KMS-11 (cell line): ENCODE measurements around the gene DCAF11.
"Not testable (repeated sequence)": the region's sequence is repeated elsewhere in the genome, so short reads cannot be mapped to it uniquely, and the experiment has no call there.

Source experiments
- H2AFZ ChIP-seq: fragments of 200-600 bp; sonication (generic); 2 replicates; pipeline ENCODE4 v1.6.1; 2016; ENCODE audit warnings: antibody characterized with exemption, mixed run types, low read depth
- H3K27ac ChIP-seq: fragments of 200-600 bp; sonication (generic); 2 replicates; pipeline ENCODE4 v1.6.1; 2016; ENCODE audit warnings: mild to moderate bottlenecking, mixed run types
- H3K27me3 ChIP-seq: fragments of 200-600 bp; sonication (generic); 2 replicates; pipeline ENCODE4 v1.6.1; 2017; ENCODE audit warnings: mild to moderate bottlenecking, low read depth, mixed run types, moderate library complexity; ENCODE audit not compliant: insufficient read depth
- H3K36me3 ChIP-seq: fragments of 200-600 bp; sonication (generic); 2 replicates; pipeline ENCODE4 v1.6.1; 2017; ENCODE audit warnings: mild to moderate bottlenecking, mixed run types; ENCODE audit not compliant: insufficient read depth
- H3K4me1 ChIP-seq: fragments of 200-600 bp; sonication (generic); 2 replicates; pipeline ENCODE4 v1.6.1; 2016; ENCODE audit warnings: mild to moderate bottlenecking, low read depth, mixed run types; ENCODE audit not compliant: poor library complexity, severe bottlenecking
- H3K4me2 ChIP-seq: fragments of 200-600 bp; sonication (generic); 2 replicates; pipeline ENCODE4 v1.7.0; 2016; ENCODE audit warnings: mild to moderate bottlenecking, mixed run types
- H3K4me3 ChIP-seq: fragments of 200-600 bp; sonication (generic); IDR thresholded peaks from 2 replicates; pipeline ENCODE4 v1.6.1; 2017; ENCODE audit warnings: low read depth, low read length, mixed read lengths; ENCODE audit not compliant: insufficient read depth
- H3K79me2 ChIP-seq: fragments of 200-600 bp; sonication (generic); 2 replicates; pipeline ENCODE4 v1.6.1; 2016; ENCODE audit warnings: low read depth, mixed run types; ENCODE audit not compliant: insufficient read depth
- H3K9ac ChIP-seq: fragments of 200-600 bp; sonication (generic); 2 replicates; pipeline ENCODE4 v1.6.1; 2016; ENCODE audit warnings: mild to moderate bottlenecking, mixed run types
- H4K20me1 ChIP-seq: fragments of 200-600 bp; sonication (generic); 2 replicates; pipeline ENCODE4 v1.6.1; 2016; ENCODE audit warnings: mild to moderate bottlenecking, mixed run types; ENCODE audit not compliant: insufficient read depth
- CTCF ChIP-seq: fragments of 200-600 bp; sonication (generic); conservative IDR thresholded peaks from 2 replicates; pipeline ENCODE4 v1.6.1; 2017; ENCODE audit warnings: low read depth, mild to moderate bottlenecking, antibody characterized with exemption, low read length, moderate library complexity, mixed read lengths

The DCAF11 gene

GRCh38 chr14:24102357-24103048, 12.1 kb upstream of the DCAF11 start:
- Histone ChIP-seq H3K4me3 (no peak overlapping the region), H2AFZ (no peak overlapping the region), H3K4me1 (no peaks in the 10 kb centered on the region), H3K27ac (no peak overlapping the region), H3K4me2 (no peak overlapping the region), H3K36me3 (no peaks in the 10 kb centered on the region), H4K20me1 (no peaks in the 10 kb centered on the region), H3K27me3 (no peaks in the 10 kb centered on the region), H3K79me2 (no peaks in the 10 kb centered on the region), H3K9ac (no peak overlapping the region)
- no peak for TF ChIP-seq CTCF

- Histone ChIP-seq H3K9ac (no peak overlapping the region), H3K4me1 (peaks cover 3% of the 10 kb centered on the region)
These were observed 11.1 kb upstream of the DCAF11 start for GRCh38 chr14:24103451-24103850.

GRCh38 chr14:24105609-24106239, 8.9 kb upstream of the DCAF11 start:
- not testable (repeated sequence) for H3K27ac ChIP-seq, H3K4me2 ChIP-seq, H3K79me2 ChIP-seq, H3K9ac ChIP-seq, H3K27me3 ChIP-seq, H4K20me1 ChIP-seq, H3K4me3 ChIP-seq, H2AFZ ChIP-seq, H3K36me3 ChIP-seq
- H3K4me1 ChIP-seq = peaks cover 25% of the 10 kb centered on the region

More at GRCh38 chr14:24103451-24103850, 11.1 kb upstream of the DCAF11 start:
- Histone ChIP-seq H3K79me2 (no peaks in the 10 kb centered on the region), H4K20me1 (no peaks in the 10 kb centered on the region), H3K4me3 (no peak overlapping the region), H2AFZ (no peak overlapping the region), H3K36me3 (no peaks in the 10 kb centered on the region), H3K27ac (no peak overlapping the region), H3K27me3 (no peaks in the 10 kb centered on the region), H3K4me2 (no peak overlapping the region)
- TF ChIP-seq CTCF = no peak

- no peak for TF ChIP-seq CTCF
- no peak overlapping the region for H2AFZ ChIP-seq
- no peak overlapping the region for H3K4me3 ChIP-seq
- H3K9ac ChIP-seq = no peak overlapping the region
- no peak overlapping the region for H3K27ac ChIP-seq
- H3K27me3 ChIP-seq = no peaks in the 10 kb centered on the region
- no peak overlapping the region for H3K4me2 ChIP-seq
- H3K4me1 ChIP-seq = peaks cover 30% of the 10 kb centered on the region
- H4K20me1 ChIP-seq = no peaks in the 10 kb centered on the region
- no peaks in the 10 kb centered on the region for H3K79me2 ChIP-seq
- H3K36me3 ChIP-seq = no peaks in the 10 kb centered on the region
These were observed 7.8 kb upstream of the DCAF11 start for GRCh38 chr14:24106672-24107271.
